Stomach (tissue), 9 donors: ENCODE measurements around the gene FBXO41. TPM values are rescaled to one million over a fixed set of nuclear protein-coding genes. Genes with fewer than 3 reads are reported as not detected.

Experiments
- DNase-seq, 2 donors: peaks; one replicate each; pipeline versions ENCODE4 v3.0.0 to v3.0.0-alpha.2; 2013 to 2019
- H3K27ac ChIP-seq, 5 donors: fragments of 200-600 bp in 4 of 5; sonication (generic) in 4 of 5; one replicate each; pipeline ENCODE4 v1.5.1; 2013 to 2019; ENCODE audit warnings: mild to moderate bottlenecking in 1 of 5, moderate library complexity in 1 of 5
- H3K27me3 ChIP-seq, 3 donors: fragments of 200-600 bp; sonication (generic); one replicate each; pipeline ENCODE4 v1.5.1; 2017 to 2019; ENCODE audit warnings: mixed run types in 1 of 3
- H3K36me3 ChIP-seq, 4 donors: fragments of 200-600 bp; sonication (generic); 1 replicate in 3 of 4; 2 replicates in 1 of 4; pipeline ENCODE4 v1.5.1; 2016 to 2019
- H3K4me1 ChIP-seq, 4 donors: fragments of 200-600 bp; sonication (generic); one replicate each; pipeline ENCODE4 v1.5.1; 2016 to 2019
- H3K4me3 ChIP-seq, 4 donors: fragments of 200-600 bp; sonication (generic) in 3 of 4; one replicate each; pipeline ENCODE4 v1.5.1; 2016 to 2019; ENCODE audit warnings: mild to moderate bottlenecking in 1 of 4
- H3K9me3 ChIP-seq, 4 donors: fragments of 200-600 bp; sonication (generic); one replicate each; pipeline ENCODE4 v1.5.1; 2016 to 2019
- EP300 ChIP-seq: sonication (generic); formaldehyde crosslinking; IDR thresholded peaks from one replicate; pipeline ENCODE4 v1.6.1; 2017; ENCODE audit warnings: antibody characterized with exemption
- POLR2A ChIP-seq, 4 donors: fragments of 450-650 bp; IDR thresholded peaks; one replicate each; pipeline ENCODE4 v1.6.1; 2016; ENCODE audit warnings: antibody characterized with exemption in 4 of 4, control low read depth in 2 of 4, mild to moderate bottlenecking in 1 of 4, moderate library complexity in 1 of 4
- POLR2AphosphoS5 ChIP-seq, 3 donors: sonication (generic); formaldehyde crosslinking; IDR thresholded peaks; one replicate each; pipeline ENCODE4 v1.6.1; 2016; ENCODE audit warnings: antibody characterized with exemption in 3 of 3
- WGBS, 5 donors: extraction: QIAGEN DNeasy Blood & Tissue Kit in 3 of 5; methylation state at CpG; one replicate each; pipeline versions ENCODE4 v1.1.5 to v1.1.7; 2013 to 2018; 5-methylcytosine and 5-hydroxymethylcytosine counted together
- intact Hi-C: fragments of 100-400 bp; cut with DNase I; formaldehyde crosslinking; loops from one replicate; pipeline ENCODE4 v1.15.1; 2023; ENCODE audit warnings: low total_unique reads
- polyA plus RNA-seq, 3 donors: library from polyadenylated mRNA; stranded (reverse); fragments of 200-250 nt; gene quantifications; one replicate each; pipeline ENCODE4 v1.2.3, GENCODE V29; 2013
- total RNA-seq, 5 donors: library from RNA; depleted of rRNA; stranded (reverse); fragments of >200 nt; gene quantifications; one replicate each; pipeline versions ENCODE4 v1.1.0 to v1.2.3, GENCODE V29; 2014 to 2016
- TF ChIP-seq, protein P1 (sequence below), 7 experiments: fragments of 450-650 bp in 4 of 7; fragments of 200-600 bp in 3 of 7; sonication (generic) in 3 of 7; IDR thresholded peaks; one replicate each; pipeline ENCODE4 v1.5.1; 2016 to 2019; ENCODE audit warnings: antibody characterized with exemption in 7 of 7, control low read depth in 2 of 7, mild to moderate bottlenecking in 1 of 7
- donor health status: healthy with polysubstance abuse.
- donor health status: Bipolar disorder and iron deficiency.
- donor health status: healthy.

The FBXO41 gene
- total and polyA plus RNA-seq, 8 donors: 0.55 to 16.8 (median 2.6) TPM

DNA sequence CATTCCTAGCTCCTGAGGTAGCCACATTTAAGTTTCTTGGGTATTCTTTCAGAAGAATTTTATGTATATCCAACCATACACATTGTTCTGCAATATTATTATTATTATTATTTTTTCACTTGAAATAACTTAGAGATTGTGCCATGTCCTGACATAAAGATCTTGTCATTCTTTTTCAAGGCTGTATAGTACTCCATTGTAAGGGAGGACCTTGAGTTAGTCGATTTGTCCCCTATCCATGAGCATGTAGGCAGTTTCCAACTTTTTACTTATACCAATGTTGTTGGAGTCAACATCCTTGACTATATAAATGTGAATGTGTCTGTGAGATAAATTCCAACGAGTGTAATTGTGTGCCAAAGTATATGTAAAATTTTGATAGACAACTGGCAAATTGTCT is 10.0 kb upstream of the FBXO41 start:
- intact Hi-C loops: no loop called here
- Histone ChIP-seq H3K27ac (no peak overlapping the region), H3K36me3 (no peaks in the 10 kb centered on the region), H3K9me3 (peaks cover 0 to 6% (median 2%) of the 10 kb centered on the region in 4 donors), H3K4me1 (peaks cover 19 to 31% (median 28%) of the 10 kb centered on the region in 4 donors), H3K4me3 (no peak overlapping the region), H3K27me3 (peaks cover 25 to 93% (median 66%) of the 10 kb centered on the region in 3 donors)
- TF ChIP-seq EP300 (no peak), POLR2A (IDR thresholded peaks at IDR 0.05) (no peak), POLR2AphosphoS5 (IDR thresholded peaks at IDR 0.05) (no peak)
- TF ChIP-seq, protein P1, sequence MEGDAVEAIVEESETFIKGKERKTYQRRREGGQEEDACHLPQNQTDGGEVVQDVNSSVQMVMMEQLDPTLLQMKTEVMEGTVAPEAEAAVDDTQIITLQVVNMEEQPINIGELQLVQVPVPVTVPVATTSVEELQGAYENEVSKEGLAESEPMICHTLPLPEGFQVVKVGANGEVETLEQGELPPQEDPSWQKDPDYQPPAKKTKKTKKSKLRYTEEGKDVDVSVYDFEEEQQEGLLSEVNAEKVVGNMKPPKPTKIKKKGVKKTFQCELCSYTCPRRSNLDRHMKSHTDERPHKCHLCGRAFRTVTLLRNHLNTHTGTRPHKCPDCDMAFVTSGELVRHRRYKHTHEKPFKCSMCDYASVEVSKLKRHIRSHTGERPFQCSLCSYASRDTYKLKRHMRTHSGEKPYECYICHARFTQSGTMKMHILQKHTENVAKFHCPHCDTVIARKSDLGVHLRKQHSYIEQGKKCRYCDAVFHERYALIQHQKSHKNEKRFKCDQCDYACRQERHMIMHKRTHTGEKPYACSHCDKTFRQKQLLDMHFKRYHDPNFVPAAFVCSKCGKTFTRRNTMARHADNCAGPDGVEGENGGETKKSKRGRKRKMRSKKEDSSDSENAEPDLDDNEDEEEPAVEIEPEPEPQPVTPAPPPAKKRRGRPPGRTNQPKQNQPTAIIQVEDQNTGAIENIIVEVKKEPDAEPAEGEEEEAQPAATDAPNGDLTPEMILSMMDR (IDR thresholded peaks at IDR 0.05): no peak
- DNase-seq: no peak
- 82 to 94% (median 87%) methylated on average over 2 of the region's 2 CpGs for WGBS, 5 donors

DNA sequence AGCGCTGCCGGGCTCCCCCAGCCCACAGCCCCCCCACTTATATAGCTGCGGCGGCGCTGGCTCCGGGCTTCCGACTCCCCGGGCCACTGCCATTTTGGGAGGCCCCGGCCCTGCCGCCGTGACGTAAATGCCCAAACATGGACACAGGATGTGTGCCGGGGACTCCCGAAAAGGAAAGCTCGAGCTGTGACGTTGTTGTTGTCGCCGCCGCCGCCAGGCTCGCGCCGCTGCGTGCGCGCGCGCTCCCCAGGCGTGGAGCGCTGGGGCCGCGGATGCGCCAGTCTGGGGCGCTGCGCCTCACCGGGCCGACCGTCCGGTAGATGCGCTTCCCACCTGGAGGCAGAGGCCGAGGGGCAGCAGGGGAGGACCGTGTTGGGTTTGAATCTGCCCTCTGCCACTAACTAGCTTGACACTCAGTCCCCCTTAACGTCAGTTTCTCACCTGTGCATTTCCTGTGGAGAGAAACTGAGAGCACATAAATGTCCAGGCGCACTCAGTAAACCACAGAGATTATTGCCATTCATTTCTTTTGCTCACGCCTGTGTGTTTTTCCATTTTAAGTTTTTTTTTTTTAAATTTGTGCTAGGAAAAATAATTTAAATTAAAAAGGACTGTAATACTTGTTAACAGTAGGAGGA is 9.4 kb upstream of the FBXO41 start, which contains the start of gene EGR4:
EGR4 (minus strand) TSS at position 15 of the 638 bp plus-strand sequence. CDS start 231 bp downstream, outside the sequence.
- intact Hi-C loops: no loop called here
- Histone ChIP-seq H3K4me1 (peaks cover 19 to 31% (median 28%) of the 10 kb centered on the region in 4 donors), H3K9me3 (peaks cover 0 to 6% (median 2%) of the 10 kb centered on the region in 4 donors), H3K27me3 (peaks cover 25 to 93% (median 66%) of the 10 kb centered on the region in 3 donors), H3K4me3 (peak within 1 kb of the TSS; percentile 41 to 60 (median 46)), H3K36me3 (no peaks in the 10 kb centered on the region), H3K27ac (no peak within 1 kb of the TSS)
- no peak for TF ChIP-seq EP300
- no peak for TF ChIP-seq POLR2AphosphoS5 (IDR thresholded peaks at IDR 0.05)
- TF ChIP-seq, protein P1 (IDR thresholded peaks at IDR 0.05): no peak
- no peak for TF ChIP-seq POLR2A (IDR thresholded peaks at IDR 0.05)
- WGBS, 5 donors: 1 to 7% (median 3%) methylated on average over 10 to 45 of the region's 45 CpGs
- peak; percentile 57 to 89 for DNase-seq

DNA sequence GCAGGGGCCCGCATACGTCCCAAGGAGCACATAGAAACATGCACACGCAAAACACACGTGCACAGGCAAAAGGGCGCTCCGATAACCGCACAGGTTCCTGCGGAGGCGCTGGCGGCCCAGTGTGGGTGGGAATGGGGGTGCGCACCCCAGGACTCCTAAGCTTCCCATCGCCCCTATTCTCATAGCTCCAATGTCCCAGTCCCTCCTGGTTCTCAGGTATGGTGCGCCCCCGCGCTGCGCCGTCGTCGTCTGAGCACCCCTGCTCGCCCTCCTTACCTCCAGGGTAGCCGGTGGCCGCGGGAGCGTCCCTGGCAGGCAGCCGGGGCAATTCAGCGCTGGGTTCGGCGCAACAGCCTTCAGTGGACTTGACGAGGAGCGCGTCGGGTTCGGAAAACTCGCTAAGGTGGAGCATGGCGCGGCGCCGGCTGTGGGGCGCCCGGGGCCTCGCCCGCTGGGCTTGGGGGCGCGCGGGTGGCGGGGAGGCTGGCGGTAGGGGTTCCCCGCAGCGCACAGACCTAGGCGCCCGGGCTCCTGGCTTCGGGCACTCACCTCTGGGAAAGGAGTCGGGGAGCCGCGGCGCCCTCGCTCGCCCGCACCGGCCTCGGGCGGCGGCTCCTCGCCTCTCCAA is 8.7 kb upstream of the FBXO41 start:
- 2 to 5% (median 4%) methylated on average over 29 to 64 of the region's 64 CpGs for WGBS, 5 donors
- peaks cover 19 to 31% (median 28%) of the 10 kb centered on the region in 4 donors for H3K4me1 ChIP-seq
- peak in 1 of 2 donors; percentile 16 for DNase-seq
- intact Hi-C loops: no loop called here
- H3K9me3 ChIP-seq: peaks cover 0 to 6% (median 2%) of the 10 kb centered on the region in 4 donors
- peaks cover 25 to 100% (median 66%) of the 10 kb centered on the region in 3 donors for H3K27me3 ChIP-seq
- no peaks in the 10 kb centered on the region for H3K36me3 ChIP-seq
- TF ChIP-seq, protein P1 (IDR thresholded peaks at IDR 0.05): no peak
- TF ChIP-seq POLR2AphosphoS5 (IDR thresholded peaks at IDR 0.05): no peak
- TF ChIP-seq EP300: no peak
- no peak for TF ChIP-seq POLR2A (IDR thresholded peaks at IDR 0.05)
- peak overlapping the region; percentile 41 to 60 (median 46) for H3K4me3 ChIP-seq
- H3K27ac ChIP-seq: no peak overlapping the region

DNA sequence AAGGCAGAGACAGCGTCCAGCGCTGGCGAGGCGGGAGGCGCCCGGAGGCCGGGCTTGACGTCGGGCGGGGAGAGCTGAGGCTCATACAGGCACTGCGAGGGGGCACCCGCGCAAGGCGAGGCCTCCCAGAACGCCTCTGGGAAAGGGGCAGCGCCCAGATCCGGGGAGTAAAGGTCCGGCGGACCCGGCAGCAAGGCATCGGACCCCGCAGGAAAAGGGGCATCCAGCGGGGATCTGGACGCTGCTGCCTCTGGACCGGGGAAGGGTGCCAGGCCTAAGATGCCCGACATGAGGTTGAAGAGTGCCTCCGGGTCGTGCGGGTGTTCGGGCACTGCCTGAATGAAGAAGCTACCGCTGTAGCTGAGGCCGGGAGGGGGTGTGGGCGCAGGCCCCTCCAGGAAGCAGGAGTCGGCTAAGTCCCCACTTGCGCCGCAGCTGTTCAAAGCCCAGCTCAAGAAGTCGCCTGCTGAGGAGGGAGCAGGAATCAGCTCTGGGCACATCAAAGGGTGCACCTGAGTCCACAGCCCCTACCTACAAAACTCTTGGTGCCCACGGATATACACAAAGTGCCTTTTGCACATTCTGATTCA is 8.1 kb upstream of the FBXO41 start:
- intact Hi-C loops: no loop called here
- H3K9me3 ChIP-seq: peaks cover 0 to 6% (median 2%) of the 10 kb centered on the region in 4 donors
- H3K27me3 ChIP-seq: peaks cover 24 to 98% (median 63%) of the 10 kb centered on the region in 3 donors
- peaks cover 19 to 31% (median 28%) of the 10 kb centered on the region in 4 donors for H3K4me1 ChIP-seq
- TF ChIP-seq POLR2A (IDR thresholded peaks at IDR 0.05): no peak
- TF ChIP-seq EP300: no peak
- no peak for TF ChIP-seq POLR2AphosphoS5 (IDR thresholded peaks at IDR 0.05)
- TF ChIP-seq, protein P1 (IDR thresholded peaks at IDR 0.05): no peak
- peak overlapping the region in 1 of 4 donors; percentile 60 for H3K4me3 ChIP-seq
- H3K27ac ChIP-seq: no peak overlapping the region
- H3K36me3 ChIP-seq: no peaks in the 10 kb centered on the region
- 7 to 9% (median 8%) methylated on average over 26 to 38 of the region's 38 CpGs for WGBS, 5 donors
- DNase-seq: no peak
